ENCODE data around the gene HRH1.
"Not testable (repeated sequence)": the region's sequence is repeated elsewhere in the genome, so short reads cannot be mapped to it uniquely, and the experiment has no call there.

The HRH1 gene

DNA sequence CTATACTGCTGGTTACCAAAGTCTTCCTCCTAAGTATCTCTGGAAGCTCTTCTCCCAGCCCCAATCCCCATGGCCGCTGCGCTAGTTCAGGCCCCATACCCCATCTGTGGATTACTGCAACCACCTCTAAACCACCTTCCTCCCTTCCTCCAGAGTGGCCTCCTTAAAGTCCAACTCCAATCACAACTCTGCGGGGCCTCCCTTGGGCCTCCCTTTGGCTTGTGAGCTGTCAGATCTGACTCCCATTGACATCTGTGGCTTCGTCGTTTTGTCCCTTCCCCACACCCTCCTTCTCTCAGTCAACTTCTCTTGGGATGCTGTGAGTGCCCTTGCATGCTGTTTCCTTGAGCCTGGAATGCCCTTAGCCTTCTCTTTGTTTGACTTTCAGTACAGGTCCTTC is 9.3 kb upstream of the HRH1 start:
- no peak for DNase-seq

DNA sequence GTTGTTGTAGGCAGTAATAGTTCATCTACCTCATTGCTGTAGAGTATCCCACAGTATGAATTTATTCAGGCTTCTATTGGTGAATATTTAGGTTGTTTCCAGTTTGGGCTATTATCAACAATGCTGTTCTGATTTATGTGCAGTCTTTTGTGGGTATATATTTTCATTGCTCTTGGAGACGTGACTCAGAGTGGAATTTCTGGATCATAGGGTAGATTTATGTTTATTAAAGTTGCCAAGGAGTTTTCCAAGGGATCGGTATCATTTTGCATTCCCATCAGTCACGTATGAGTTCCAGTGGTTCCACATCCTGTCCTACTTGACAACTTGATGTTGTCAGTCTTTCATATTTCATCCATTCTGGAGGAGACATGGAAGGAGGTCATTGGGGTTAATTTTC is 8.4 kb upstream of the HRH1 start:
- DNase-seq = no peak

DNA sequence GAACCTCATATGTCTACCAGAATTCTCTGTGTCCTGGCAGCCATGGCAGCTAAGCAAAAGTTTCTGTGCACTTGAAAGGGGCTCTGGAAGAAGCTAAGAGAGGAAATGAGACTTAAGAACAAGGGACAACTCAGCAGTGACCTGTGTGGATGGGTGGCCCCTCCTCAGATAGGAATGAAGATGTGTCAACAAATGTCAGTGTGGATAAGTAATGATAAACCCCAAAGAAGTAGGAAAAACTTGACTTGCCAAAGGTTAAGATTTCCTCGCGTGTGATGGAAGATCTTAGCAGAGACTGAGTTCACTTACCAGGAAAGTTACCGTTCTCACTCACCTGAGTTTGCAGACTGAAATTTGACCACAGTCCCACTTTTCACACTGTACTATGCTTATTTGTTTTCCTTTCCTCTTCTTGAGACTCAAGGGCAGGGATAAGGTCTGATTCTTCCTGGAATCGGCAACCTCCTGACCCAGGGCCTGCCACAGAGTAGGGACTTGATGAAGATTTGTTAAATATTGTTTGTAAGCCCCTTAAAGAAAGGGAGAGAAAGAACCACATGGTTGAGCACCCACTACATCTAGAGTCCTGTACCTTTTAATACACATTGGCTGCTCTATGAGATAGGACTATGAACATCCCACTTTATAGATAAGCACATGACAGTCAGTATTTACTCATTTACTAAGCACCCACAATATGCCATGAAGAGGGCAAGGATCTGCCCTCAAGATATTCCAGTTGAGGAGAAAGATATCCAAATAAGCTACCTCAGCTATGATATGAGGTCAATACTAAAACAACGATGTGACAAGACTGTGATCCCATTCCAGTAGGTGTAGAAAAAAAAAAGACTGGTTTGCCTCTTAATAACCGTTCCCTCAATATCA is 7.3 kb upstream of the HRH1 start:
- no peak for DNase-seq

DNA sequence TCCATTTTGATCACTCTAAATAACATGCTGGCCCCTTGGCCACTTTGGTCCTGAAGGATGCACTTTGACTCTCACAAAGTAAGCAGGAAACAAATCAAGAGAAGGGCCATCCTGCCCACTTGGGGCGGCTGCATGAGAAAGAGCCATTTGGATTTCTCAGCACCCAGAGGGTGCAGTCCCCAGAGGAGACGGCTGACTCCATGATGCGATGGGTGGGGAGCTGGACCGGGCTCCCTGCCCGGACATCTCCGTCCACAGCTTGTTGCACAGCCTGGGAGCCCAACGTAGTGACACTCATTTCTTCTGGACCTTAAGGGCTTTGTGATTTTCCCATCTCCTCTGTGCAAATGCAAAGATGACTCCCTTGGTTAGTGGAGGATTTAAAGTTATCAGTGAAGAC is 4.0 kb upstream of the HRH1 start:
- no peak for DNase-seq

DNA sequence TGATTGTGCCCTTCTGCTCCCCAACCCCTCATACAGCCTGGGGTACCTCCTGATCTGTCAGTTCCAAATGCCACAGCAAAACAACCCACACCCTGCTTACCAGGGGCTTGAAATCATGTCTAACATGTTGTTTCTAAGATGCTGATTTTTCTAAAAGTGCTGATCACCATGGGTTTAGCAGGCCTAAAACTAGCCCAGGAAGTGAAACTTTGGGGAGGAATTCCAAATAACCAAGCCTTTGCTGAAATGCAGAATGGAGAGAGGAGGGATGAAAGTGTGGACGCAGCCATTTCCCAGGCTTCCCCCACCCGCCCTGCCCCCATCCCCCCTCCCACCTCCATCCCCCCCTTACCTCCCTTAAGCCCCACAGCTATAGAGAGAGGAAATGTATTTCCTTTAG is 2.0 kb upstream of the HRH1 start:
- peak; percentile 47 for DNase-seq

DNA sequence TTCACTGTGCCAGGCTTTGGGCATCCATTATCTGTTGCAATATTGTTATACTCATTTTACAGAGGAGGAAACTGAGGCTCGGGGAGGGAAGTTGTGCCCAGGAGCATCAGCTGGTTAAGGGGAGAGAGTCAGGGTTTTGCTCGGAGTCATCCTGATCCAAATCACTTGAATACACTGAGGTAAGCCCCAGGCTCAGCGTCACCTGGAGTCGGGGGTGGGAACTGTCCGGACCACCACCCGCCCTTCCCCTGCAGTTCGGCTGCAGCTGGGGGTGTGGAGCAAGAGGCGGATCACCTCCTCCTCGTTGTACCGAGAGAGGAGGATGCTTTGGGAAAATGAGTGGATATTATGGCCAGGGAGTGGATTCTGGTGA is 646 bp downstream of the HRH1 start:
- DNase-seq = no peak

DNA sequence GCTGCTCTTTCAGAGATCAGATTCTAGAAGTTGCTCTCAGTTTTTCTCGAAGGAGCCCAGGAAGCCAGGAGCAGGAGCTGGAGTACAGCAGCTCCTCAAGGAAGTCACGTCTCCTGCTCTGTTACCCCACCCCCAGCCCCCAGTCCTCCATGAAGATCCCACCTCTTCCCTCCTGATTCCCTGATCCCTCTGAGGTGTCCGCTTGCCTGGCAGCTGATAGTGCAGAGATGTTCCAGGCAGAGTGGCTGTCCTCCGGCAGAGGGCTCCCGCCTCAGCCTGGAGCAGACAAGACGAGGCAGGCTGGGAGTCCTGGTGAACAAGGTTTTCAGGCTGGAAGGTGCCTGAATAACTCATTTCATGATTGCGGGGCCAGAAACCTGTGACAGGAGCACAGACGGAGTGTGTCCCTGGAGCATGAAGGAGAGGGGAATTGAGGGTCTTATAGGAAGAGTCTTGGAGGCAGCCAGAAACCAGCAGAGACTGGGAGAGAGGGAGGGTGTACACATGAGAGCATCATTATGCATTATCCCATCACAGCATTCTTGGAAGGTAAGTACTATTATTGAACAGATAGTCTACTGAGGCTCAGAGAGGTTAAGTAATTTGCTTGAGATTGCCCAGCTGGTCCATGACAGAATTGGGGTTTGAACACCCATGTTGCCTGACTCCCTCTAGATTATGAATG is 1.2 kb downstream of the HRH1 start:
- peak; percentile 44 for DNase-seq

DNA sequence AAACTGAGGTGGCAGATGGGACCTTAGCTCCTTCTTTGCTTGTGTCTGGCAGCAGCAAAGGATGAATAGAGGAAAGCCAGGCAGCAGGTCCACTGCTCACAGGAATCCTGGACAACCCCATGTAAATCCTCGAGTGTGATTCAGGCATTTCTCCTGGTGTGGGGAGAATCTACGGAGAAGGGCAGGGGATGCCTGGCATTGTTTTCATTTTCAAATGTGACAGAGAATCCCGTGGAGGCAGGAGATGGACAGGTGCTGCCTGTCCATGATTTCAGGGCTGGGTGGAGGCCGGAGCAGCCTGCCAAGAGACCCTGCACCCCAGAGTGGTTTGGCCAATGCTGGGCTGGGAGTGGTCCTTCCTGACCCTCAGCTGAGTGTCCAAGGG is 1.7 kb downstream of the HRH1 start:
- no peak for DNase-seq

DNA sequence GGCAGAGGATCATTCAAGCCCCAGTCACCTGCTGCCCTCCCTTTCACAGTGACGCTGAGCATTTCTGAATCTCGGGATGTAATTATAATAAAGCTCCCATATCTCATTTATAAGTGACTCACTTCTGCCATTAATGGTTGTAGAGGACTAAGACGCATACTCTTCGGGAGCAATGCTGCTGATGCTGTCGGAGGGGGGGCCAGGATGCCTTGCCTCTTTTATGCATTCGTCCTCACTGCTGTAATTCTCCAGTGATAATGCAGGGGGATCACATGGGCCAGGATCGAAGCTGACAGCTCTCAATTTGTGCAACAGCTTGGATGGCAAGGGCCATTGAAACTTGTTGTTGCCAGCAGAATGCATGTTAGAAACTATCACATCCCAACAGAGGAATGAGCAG is 3.1 kb downstream of the HRH1 start:
- no peak for DNase-seq

DNA sequence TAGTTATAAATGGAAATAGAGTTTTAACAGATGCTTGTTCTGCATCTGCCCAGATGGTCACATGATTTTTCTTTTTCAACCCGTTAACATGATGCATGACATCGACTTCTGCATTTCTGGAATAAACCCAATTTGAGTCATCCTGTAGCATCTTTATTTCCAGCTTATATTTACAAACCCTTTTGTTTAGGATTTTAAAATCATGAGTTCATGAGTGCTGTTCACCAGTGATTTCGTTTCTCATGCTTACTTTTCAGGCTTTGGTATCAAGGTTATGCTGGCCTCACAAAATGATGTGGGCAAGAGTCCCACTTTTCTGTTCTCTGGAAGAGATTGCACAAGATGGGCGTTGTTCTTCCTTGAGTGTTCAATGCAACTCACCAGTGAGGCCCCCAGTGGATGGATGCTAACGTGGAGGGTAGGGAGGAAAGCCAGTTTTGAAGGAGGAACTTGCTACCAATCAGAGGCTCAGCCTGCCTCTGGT is 5.2 kb downstream of the HRH1 start:
- DNase-seq = peak; percentile 83

DNA sequence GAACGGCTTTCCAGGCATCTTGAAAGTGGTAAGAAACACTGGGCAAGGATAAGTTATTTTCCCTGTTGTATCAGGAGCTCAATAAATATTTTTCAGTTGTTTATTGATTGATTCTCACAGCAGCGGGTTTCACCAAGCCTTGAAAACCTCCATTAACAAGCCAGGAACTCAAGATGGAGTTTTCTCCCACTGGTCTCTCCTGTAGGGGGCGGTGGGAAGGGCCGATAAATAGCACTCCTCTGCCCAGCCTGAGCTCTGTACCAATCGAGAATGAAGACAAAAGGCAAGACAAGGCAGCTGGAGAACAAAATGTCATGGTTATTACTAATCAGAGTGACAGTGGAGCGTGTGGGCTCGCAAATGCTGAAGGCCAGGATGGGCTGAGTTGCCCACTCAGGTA is 7.4 kb downstream of the HRH1 start:
- DNase-seq = no peak

DNA sequence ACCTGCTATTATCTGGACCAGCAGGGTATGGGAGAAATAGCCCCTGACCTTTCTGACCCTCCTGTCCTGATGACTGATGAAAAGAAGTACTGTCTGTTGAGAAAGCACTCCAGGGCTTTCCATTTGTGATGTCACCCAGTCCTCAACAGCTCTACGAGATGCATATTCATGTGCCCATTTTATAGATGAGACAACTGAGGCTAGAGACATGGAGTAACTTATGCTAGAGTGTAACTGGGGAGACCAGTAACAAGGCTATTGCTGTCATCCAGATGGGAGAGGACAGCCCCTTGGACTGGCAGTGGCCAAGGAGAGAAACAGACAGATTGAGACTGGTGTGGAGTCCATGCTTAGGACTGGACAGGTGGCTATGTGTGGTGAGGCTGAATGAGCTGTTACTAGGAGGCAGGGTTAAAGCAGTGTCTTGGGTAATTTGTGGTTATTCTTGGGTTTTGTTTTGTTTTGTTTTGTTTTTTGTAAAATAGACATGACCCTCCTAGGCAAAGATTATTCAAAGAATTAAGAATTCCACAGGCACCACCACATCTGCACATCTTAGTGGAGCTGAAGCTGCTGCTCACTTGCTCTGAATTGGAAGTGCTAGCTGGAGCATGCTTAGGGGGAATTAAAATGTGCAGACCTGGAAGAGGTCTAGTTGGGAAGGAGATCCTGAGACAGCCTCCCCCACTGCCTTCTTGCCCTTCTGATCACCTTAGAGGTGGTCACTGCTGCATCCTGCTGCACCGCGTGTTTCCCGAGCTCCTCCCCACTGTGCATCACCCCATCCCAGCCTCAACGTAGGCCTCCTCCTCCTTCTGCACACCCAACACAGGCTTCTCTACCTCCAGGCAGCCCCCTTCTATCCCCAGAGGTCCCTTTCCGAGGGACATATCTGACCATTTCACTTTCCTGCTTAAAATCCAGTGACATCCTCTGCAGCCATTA is 8.4 kb downstream of the HRH1 start:
- no peak for DNase-seq

DNA sequence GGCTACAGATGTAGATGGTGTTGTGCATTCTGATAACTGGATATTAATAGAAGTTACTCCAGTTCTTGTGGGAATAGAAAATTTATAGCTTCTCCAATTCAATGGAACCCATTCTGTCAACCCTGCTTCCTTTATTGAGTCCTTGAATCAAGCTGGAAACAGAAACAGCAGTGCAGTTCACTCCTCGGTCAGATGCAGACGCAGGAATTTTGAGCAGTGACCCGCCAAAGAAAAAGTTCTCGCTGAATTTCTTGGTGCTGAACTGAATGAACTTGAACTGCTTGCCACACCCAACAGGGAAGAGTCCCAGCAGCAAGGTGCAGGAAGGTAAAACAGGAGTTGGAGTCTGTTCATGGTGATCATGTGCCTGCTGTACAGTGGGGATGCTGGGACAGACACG is 10.3 kb downstream of the HRH1 start:
- no peak for DNase-seq

DNA sequence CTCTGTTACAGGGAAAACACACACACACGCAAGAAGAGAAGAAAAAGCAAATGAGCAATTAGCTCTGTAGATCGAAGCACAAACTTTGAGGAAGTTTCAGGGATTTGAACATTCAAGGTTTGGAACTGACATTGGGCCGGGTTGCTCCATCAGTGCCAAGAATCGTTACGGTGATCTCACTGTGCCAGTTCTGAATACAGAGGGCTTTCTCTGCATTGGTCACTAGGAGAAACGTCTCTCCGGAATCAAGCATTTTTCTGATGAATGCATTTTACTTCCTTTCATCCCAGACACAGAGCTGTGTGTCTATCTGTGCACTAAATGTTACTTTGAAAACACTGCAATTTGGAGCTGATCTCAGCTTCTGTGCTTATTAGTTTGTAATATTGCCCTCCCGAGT is 11.2 kb downstream of the HRH1 start:
- no peak for DNase-seq

DNA sequence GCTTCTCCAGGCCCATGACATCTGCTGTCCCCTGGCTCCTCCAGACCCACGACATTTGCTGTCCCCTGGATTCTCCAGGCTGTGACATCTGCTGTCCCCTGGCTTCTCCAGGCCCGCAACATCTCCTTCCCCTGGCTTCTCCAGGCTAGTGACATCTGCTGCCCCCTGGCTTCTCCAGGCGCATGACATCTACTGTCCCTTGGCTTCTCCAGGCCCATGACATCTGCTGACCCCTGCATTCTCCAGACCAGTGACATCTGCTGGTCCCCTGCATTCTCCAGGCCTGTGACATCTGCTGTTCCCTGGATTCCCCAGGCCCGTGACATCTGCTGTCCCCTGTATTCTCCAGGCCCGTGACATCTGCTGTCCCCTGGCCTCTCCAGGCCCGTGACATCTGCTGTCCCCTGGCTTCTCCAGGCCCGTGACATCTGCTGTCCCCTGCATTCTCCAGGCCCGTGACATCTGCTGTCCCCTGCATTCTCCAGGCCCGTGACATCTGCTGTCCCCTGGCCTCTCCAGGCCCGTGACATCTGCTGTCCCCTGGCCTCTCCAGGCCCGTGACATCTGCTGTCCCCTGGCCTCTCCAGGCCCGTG is 12.6 kb downstream of the HRH1 start:
- DNase-seq = not testable (repeated sequence)

DNA sequence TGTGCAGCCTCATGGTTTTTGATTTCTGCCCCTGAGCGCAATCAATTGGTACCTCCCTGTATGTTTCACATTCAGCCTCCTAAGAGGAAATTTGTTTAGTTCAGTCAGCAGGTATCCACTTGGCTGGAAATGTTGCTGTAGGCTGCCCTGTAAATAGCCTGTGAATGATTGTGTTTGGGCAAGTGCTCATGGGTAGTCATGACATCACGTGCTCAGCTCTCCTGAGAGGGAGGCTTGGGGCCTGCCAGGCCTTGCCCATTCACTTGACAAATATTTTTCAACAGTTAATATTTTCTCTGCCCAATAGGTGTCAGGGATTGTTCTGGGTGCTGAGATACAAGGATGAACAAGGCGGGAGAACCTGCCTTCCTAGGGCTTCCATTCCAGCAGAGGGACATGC is 13.3 kb downstream of the HRH1 start:
- no peak for DNase-seq

DNA sequence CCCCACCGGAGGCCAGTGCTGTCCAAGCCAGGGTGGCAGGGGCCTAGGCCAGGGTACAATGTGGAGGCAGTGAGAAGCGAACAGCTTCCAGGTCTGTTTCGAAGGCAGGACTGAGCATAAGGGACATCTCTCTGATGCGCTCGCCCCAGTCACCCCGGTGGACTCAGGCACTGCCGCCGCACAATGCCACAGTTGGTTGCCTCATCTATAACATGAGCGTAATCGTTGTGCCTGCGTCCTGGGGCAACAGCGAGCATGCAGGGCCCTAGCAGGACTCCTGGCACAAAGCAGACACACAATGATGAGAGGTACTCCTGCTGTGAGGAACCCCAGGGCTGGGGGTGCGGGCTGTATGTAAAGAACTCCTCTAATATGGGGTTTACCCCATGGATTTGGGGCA is 14.1 kb downstream of the HRH1 start:
- no peak for DNase-seq

DNA sequence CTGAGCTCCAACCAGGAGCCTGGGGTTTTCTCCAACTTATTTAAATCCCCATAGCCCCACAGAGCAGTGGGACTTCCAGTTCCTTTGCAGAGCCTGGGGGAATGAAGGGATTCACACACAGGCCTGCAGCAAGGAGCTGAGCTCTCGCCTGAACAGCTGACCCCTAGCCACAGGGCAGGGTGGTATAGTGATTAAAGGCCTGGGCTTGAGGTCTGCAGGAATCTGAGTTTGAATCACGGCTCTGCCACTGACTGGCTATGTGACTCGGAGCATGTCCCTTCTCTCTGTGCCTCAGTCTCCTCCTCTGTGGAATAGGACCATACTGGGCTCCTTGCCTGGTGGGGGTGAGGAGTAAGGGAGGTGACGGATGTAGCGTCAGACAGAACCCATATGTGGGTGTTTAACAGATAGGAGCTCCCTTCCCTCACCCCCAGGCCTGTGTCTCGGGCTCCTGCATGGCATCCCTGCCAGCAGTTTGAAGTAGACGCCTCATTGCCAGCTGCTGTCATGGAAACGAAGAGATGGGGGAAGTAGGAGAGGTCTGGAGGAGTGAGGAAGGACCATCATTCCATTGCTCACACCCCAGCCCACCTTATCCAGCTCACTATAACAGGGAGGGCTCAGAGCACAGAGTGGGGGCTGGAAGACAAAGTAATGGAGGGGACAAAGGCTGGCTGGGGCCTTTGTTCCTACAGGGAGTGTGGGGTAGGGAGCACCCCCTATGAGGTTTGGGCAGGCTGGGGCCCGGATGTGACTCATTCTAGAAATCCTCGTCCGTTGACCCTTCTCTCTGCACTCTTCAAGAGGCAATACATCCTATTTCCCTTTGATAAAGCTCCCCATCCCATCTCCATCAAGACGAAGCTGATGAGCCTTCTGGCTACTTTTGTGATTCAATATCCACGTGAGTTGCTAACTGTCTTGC is 14.8 kb downstream of the HRH1 start:
- peak; percentile 55 for DNase-seq

DNA sequence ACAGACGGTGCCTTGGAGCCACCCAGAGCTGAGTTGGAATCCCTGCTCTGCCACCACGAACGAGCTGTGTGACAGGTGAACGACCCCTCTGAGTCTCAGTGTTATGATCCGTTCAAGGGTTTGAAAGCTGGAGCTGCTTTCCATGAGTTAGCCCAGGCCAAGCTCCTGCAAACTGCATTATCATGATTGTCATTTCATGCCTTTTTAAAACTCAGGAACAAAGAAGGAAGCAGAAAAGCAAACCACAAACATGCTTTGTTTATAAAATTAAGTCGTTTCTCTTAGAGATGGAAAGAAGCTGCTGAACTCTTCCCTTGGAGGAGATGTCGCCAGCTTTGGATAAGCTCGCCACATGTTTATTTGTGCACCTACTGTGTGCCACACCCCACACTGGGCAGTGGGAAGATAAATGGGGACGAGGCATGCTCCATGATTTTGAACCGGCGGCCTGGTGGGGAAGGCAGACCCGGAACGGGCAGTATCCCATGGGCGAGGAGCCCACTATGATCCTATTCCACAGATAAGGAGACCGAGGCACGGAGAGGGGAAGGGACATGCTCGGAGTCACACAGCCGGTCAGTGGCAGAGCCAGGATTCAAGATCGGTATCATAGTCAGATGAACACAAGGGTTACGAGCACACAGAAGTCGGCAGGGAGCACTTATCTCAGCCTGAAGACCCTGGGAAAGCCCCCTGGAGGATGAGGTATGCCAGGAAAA is 15.9 kb downstream of the HRH1 start:
- DNase-seq = peak; percentile 25

DNA sequence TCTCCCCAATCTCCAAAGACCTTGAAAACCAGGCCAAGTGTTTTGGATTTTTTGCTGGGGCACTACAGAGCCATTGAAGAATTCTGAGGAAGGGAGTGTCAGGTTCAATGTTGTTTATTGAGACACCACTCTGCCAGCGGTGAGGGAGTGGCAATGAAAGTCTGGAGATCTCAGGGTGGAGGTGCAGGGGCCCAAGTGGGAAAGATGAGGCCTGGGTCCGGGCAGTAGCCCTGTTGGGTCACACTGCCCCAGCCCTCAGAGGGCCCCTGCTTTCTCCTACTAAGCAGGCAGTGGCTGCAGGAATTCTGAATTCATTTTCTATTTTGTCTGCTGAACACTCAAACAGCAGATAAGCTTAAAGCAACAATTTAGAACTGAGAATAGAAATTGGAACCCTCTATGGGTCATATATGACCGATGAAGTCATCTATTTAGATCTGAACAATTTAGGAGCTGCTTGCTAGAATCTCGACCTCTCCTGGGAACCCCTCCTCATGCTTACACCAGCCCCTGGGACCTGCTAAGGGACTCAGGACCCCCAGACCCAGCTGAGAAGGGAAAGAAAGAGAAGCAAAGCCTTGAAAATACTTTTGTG is 17.9 kb downstream of the HRH1 start:
- DNase-seq = no peak

All from MV-4-11 (cell line).